SK-N-SH treated with all-trans-retinoic acid at 6 μM for 48 hours (cell line): ENCODE measurements around the gene DSCAM.

ENCODE experiments used
- PATZ1 ChIP-seq: fragments of 250-450 bp; sonication (Bioruptor Pico); IDR thresholded peaks from 2 replicates; pipeline ENCODE4 v1.8.0; 2020; ENCODE audit warnings: mild to moderate bottlenecking, moderate library complexity, borderline replicate concordance
- ZNF565 ChIP-seq: fragments of 450-650 bp; formaldehyde crosslinking; conservative IDR thresholded peaks from 2 replicates; pipeline ENCODE4 v1.5.0; 2020; ENCODE audit warnings: low read depth, mild to moderate bottlenecking, moderate library complexity

GRCh38 chr21:40208206-40208947, 638.6 kb downstream of the DSCAM start:
- TF ChIP-seq PATZ1 (CRISPR knock-in tag) (no peak), ZNF565 (CRISPR knock-in tag) (no peak)
